ENCODE data around the gene UNC93A. TPM values are rescaled to one million over a fixed set of nuclear protein-coding genes. Genes with fewer than 3 reads are reported as not detected.
"Not testable (repeated sequence)": the region's sequence is repeated elsewhere in the genome, so short reads cannot be mapped to it uniquely, and the experiment has no call there.

The UNC93A gene
- polyA plus RNA-seq, 3 donors: not detected

- WGBS, 3 donors: 20 to 25% (median 21%) methylated on average over 11 to 14 of the region's 14 CpGs
These were observed 2.4 kb upstream of the UNC93A start for GRCh38 chr6:167288591-167289225.

DNA sequence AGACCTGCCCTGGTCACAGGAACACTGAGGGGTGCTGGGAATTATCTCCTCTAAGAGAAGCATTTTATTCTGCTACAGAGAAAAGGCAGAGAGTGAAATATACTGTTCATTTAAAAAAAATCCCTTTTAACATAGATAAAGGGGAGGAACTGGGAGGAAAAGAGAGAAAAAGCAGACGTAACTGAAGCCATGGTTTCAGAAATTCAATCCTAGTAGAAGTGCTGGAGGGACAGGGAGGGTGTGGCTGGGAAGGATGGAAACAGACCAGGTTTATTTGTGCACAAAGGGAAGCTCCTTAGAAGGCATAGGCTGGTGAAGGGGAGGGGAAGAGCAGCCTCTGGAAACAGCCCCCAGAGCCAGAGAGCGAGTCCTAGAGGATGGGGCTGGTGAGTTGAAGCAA, 1.8 kb upstream of the UNC93A start:
- WGBS, 3 donors: 70 to 90% (median 78%) methylated on average over 1 of the region's 2 CpGs
- H3K27ac ChIP-seq (ENCODE audit: low read depth, low read length): not testable (repeated sequence)

More at GRCh38 chr6:167288591-167289225, 2.4 kb upstream of the UNC93A start:
- H3K27ac ChIP-seq (ENCODE audit: low read depth, low read length): not testable (repeated sequence)

DNA sequence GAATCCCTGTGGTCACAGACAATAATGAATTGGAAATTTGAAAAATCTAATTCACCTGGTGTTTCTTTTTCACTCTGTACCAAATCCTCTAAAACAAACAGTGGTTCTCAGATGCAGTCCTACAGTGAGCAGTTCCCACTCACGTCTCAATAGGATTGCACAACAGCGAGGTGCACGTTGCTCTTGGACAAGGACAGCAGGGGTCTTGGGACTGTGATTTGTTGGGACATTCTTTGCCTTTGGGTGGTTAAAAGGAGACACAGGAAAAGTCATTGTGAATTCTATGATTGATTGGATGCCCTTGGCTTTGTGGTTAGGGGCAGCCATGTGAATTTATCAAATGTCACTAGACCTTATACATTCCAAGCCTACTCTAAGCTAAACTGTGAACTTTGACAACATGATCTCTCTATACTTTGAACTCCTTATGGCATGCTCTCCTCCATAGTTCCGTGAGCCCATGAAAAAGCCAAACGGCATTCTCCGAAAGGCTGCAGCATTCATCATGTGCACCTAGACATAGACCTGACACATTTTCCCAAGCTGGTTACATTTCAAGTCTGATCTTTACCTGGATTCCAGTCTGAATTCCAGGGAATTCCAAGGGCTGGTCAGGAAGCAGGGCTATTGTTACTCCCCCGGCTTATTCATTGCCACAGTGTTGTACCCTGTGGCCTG, 647 bp downstream of the UNC93A start:
- WGBS, 3 donors: 63 to 68% (median 65%) methylated on average over 7 of the region's 7 CpGs
- no peak overlapping the region for H3K27ac ChIP-seq (ENCODE audit: low read depth, low read length)

DNA sequence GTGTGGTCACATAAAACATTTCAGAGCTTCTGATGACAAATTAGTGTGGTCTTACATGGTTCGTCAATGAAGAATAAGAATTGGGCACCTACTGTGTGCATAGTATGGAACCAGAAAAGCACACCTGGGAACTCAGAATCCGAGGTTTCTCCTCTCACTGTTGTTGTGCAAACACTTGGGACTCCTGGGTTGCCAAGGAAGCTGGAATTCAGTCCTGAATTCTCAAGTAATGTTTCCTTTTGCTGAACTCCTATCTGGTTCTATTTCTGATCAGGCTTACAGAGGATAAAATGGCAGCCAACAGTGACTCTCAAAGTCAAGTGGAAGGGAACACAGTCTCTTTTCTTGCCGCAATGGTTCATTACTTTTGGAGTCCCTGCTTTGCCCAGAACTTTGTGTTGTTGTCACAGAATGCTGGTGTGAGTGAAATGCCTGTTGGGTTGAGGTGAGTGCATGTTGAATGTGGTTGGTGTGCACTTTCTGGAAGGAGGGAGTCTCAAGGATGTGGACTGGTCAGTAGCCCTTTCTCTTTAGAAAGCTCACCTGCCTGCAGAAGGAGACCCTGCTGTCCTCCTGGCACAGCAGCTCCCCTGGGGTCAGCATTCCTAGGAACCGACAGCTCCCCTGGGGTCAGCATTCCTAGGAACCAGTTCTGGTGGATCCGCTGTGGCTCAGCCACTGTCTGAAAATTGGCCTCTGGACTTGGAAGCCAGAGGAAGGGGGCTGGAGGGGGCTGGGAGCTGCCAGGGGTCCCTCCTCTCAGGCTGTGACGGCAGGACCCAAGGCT, 1.4 kb downstream of the UNC93A start:
- 77 to 81% (median 81%) methylated on average over 6 of the region's 6 CpGs for WGBS, 3 donors

DNA sequence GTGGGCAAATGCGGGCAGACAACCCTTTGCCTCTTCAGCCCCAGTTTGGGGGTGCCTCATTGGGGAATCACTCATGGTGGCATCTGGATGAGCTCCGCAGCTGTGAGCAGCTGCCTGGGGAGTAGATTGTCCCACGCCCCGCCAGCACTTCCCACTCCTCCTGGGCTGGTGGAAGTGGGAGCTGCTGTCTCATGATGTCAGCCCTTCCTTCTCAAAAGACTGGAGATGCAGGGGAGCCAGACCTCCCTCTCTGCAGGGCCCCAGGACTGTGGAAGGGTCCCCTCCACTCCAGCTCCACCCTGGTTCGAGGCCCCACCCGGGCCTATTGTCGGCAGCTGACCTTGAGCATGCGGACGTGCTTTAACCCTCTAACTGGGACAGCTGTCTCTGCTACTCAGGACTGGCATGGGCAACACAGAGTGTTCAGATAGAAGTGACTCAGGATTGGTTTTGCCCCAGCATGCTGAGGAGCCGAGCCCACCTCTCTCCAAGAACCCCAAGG, 2.0 kb downstream of the UNC93A start:
- 54 to 83% (median 75%) methylated on average over 10 of the region's 10 CpGs for WGBS, 3 donors
- H3K27ac ChIP-seq (ENCODE audit: low read depth, low read length): no peak overlapping the region

More for the DNA sequence above, 1.4 kb downstream of the UNC93A start:
- no peak overlapping the region for H3K27ac ChIP-seq (ENCODE audit: low read depth, low read length)

DNA sequence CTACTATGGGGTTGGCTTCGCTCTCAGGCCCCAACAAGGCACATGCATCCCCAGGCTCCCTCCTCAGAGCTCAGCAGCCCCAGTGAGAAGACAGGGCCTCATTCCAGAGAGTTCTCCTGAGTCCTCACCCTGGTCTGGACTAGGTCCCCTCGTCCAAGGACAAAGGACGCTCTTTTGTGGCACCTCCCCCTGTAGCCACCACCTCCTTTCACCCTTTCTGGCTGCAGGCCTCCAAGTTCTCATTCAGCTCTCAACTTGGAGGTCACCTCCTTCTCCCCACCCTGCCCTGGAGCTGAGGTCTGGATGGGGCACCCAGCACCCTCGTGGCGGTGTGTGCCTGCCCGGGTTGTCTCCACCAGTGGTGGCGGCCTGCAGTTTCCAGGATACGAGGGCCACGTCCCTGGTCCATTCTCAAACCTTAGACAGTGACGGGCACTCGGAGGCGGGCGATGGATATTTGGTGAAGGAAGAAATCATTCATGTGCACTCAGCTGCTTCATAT, 2.5 kb downstream of the UNC93A start:
- no peak overlapping the region for H3K27ac ChIP-seq (ENCODE audit: low read depth, low read length)
- 91 to 94% (median 92%) methylated on average over 13 of the region's 13 CpGs for WGBS, 3 donors

- no peak overlapping the region for H3K27ac ChIP-seq (ENCODE audit: low read depth, low read length)
- WGBS, 3 donors: 86 to 95% (median 91%) methylated on average over 12 of the region's 12 CpGs
These were observed 3.1 kb downstream of the UNC93A start for GRCh38 chr6:167294241-167294640.

GRCh38 chr6:167294651-167295494, 3.8 kb downstream of the UNC93A start:
- 85 to 88% (median 87%) methylated on average over 34 to 38 of the region's 38 CpGs for WGBS, 3 donors
- H3K27ac ChIP-seq (ENCODE audit: low read depth, low read length): no peak overlapping the region

DNA sequence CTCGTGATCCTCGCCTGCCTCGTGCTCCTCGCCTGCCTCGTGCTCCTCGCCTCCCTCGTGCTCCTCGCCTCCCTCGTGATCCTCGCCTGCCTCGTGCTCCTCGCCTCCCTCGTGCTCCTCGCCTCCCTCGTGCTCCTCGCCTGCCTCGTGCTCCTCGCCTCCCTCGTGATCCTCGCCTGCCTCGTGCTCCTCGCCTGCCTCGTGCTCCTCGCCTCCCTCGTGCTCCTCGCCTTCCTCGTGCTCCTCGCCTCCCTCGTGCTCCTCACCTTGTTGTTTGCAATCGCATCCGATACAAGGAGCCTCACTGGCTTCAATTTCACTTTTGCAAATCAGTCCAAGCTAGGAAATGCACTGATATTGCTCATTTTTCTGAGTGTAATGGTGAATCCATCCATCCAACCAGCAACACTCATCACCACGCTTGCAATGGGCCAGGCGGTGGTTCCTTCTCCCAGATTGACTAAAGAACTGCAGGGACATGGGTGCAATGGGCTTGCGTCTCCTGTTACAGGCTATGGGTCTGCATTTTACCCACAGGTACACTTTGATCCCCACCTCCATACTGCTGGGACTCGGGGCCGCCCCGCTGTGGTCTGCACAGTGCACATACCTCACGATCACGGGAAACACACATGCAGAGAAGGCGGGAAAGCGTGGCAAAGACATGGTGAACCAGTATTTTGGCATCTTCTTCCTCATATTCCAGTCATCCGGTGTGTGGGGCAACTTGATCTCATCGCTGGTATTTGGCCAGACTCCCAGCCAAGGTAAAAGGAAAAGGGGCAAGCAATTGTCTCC, 4.6 kb downstream of the UNC93A start:
- 92 to 95% (median 94%) methylated on average over 27 to 43 of the region's 43 CpGs for WGBS, 3 donors
- H3K27ac ChIP-seq (ENCODE audit: low read depth, low read length): no peak overlapping the region

DNA sequence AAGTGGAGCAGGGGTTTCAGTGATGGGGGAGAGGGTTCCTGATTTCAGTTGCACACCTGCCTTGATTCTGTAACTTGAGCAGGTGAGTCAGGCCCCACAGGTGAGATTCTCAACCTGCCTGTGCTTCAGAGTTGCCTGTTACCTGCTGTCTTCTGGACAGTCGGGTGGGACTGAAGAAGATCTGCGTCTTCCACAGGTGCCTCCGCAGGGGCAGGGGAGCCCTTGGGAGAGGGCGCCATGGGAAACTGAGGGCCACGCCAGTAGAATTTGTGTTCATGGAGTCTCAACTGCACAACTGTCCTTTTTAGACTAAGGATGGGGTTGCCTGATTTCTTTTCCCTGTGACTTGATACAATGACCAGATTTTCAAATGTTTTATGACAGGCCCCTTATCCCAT, 5.2 kb downstream of the UNC93A start:
- no peak overlapping the region for H3K27ac ChIP-seq (ENCODE audit: low read depth, low read length)
- 87 to 95% (median 94%) methylated on average over 5 of the region's 5 CpGs for WGBS, 3 donors

DNA sequence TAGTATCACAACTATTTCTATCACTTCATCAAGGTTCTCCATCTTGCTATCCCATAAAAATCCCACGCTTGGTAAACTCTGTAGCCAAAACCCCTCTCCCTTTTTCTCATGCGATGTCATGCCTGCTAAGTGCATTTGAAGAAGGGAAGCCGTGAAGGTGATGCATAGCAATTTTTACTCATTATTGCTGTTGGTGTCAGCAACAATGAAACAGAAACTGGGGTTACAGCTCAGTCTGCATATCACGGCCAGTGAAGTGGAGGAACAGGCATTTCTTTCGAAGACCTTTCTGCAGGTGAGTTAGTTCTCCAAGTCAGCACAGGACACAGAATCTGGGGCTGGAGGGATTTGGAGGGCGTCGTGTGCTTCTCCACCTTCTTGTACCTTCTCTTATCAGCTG, 5.8 kb downstream of the UNC93A start:
- no peak overlapping the region for H3K27ac ChIP-seq (ENCODE audit: low read depth, low read length)
- WGBS, 3 donors: 84 to 88% (median 85%) methylated on average over 7 of the region's 7 CpGs

- WGBS, 3 donors: 73 to 89% (median 83%) methylated on average over 4 of the region's 4 CpGs
These were observed 7.0 kb downstream of the UNC93A start for GRCh38 chr6:167298127-167298526.

GRCh38 chr6:167299641-167300308, 8.7 kb downstream of the UNC93A start:
- WGBS, 3 donors: 82 to 88% (median 83%) methylated on average over 16 of the region's 16 CpGs
- no peak overlapping the region for H3K27ac ChIP-seq (ENCODE audit: low read depth, low read length)

More at GRCh38 chr6:167298127-167298526, 7.0 kb downstream of the UNC93A start:
- no peak overlapping the region for H3K27ac ChIP-seq (ENCODE audit: low read depth, low read length)

GRCh38 chr6:167300902-167301777, 10.0 kb downstream of the UNC93A start:
- WGBS, 3 donors: 83 to 88% (median 87%) methylated on average over 9 of the region's 9 CpGs
- no peak overlapping the region for H3K27ac ChIP-seq (ENCODE audit: low read depth, low read length)

DNA sequence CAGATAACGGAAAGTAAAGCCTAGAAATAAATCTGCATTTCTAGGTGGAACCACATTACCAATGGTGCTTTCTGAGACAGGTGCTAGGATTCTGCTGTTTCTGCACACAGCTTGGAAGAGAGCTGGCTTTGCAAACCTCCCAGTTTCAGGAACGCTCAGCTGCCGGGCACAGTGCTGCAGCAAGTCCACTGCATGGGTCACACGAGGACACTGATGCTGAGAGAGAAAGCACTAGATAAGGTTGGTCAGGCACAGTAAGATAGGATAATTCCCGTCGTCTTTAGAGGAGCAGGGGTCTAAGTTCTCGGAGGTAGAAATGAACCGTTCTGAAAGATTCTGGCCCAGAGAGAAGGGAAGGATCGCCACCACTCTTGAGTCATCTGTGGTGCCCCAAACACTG, 11.0 kb downstream of the UNC93A start:
- WGBS, 3 donors: 51 to 74% (median 68%) methylated on average over 9 of the region's 9 CpGs
- H3K27ac ChIP-seq (ENCODE audit: low read depth, low read length): no peak overlapping the region

DNA sequence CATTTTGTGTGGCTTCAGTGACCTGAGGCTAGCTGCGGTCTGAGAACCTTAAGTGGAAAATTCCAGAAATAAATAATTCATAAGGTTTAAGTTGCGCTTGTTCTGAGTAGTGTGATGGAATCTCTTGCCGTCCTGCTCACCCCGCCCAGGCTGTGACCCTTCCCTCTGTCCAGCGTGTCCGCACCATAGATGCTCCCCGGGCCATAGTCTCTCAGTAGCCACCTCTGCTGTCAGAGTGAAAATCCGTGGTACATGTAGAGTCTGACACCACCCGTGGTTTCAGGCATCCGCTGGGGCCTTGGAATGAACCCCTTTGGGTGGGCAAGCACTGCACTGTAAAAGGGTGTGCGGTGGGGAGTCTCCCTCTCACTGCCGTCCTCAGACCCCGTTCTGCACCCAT, 11.7 kb downstream of the UNC93A start:
- WGBS, 3 donors: 76 to 82% (median 80%) methylated on average over 13 of the region's 13 CpGs
- no peak overlapping the region for H3K27ac ChIP-seq (ENCODE audit: low read depth, low read length)

Data from adipose tissue (tissue), 3 donors.